Activated T-cell treated with anti-CD3 and anti-CD28 coated beads, Interleukin-2, amount 50 U/mL, for 4 hours (primary cell): ENCODE results near the gene NCMAP. TPM values are rescaled to one million over a fixed set of nuclear protein-coding genes. Genes with fewer than 3 reads are reported as not detected.
A peak's percentile ranks its signal among the peaks of the same experiment; 100 is the strongest.

Experiments
- ATAC-seq, 2 donors: fragments of 200-7000 bp; cut with Tn5 transposase; one replicate each; pipeline ENCODE4 v1.10.0; 2021
- DNase-seq: peaks from one replicate; pipeline ENCODE4 v3.0.0-alpha.2; 2020
- H3K27me3 Mint-ChIP-seq: one replicate; pipeline ENCODE4 v1.8.0; 2021; ENCODE audit warnings: low read depth, mixed read lengths
- H3K36me3 Mint-ChIP-seq: one replicate; pipeline ENCODE4 v1.8.0; 2022; ENCODE audit warnings: mixed read lengths; ENCODE audit not compliant: insufficient read depth
- H3K4me1 Mint-ChIP-seq: one replicate; pipeline ENCODE4 v1.8.0; 2021; ENCODE audit warnings: low read depth, mixed read lengths
- H3K4me3 Mint-ChIP-seq: one replicate; pipeline ENCODE4 v1.8.0; 2021; ENCODE audit warnings: mild to moderate bottlenecking, moderate library complexity, mixed read lengths
- H3K9me3 Mint-ChIP-seq: one replicate; pipeline ENCODE4 v1.8.0; 2021; ENCODE audit warnings: mixed read lengths
- total RNA-seq, 3 donors: library from RNA; stranded (reverse); gene quantifications; one replicate each; pipeline ENCODE4 v1.2.1, GENCODE V29; 2021

The NCMAP gene
- total RNA-seq, 3 donors from 2014 or later = 0.08 to 0.10 TPM; not detected in 1

DNA sequence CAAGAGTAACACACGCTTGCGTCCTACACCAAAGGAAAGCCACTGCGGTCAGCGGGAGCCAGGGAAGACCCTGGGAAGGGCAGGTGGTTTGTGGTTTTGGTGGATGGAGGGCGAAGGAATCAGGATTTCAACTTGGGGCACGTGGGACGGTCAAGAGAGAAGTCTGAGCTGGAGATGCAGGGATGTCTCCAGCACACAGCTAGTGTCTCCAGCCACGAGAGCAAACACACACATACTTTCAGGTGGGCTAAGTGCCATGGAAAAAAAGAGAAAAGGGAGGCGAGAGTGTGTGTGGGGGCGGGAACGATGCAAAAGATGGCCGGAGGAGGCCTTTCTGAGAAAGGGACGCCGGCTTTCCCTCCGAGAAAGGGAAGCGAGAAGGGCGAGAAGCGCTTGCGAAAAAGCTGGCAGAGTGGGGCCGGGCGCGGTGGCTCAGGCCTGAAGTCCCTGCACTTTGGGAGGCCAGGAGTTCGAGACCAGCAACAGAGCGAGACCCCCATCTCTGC lies 85.8 kb downstream of the NCMAP start:
- Mint-ChIP-seq H3K4me3 (peak overlapping the region; percentile 94), H3K27me3 (no peaks in the 10 kb centered on the region), H3K9me3 (no peaks in the 10 kb centered on the region), H3K4me1 (peaks cover 37% of the 10 kb centered on the region), H3K36me3 (peaks cover 14% of the 10 kb centered on the region)
- ATAC-seq (no peak), DNase-seq (peak; percentile 17)

DNA sequence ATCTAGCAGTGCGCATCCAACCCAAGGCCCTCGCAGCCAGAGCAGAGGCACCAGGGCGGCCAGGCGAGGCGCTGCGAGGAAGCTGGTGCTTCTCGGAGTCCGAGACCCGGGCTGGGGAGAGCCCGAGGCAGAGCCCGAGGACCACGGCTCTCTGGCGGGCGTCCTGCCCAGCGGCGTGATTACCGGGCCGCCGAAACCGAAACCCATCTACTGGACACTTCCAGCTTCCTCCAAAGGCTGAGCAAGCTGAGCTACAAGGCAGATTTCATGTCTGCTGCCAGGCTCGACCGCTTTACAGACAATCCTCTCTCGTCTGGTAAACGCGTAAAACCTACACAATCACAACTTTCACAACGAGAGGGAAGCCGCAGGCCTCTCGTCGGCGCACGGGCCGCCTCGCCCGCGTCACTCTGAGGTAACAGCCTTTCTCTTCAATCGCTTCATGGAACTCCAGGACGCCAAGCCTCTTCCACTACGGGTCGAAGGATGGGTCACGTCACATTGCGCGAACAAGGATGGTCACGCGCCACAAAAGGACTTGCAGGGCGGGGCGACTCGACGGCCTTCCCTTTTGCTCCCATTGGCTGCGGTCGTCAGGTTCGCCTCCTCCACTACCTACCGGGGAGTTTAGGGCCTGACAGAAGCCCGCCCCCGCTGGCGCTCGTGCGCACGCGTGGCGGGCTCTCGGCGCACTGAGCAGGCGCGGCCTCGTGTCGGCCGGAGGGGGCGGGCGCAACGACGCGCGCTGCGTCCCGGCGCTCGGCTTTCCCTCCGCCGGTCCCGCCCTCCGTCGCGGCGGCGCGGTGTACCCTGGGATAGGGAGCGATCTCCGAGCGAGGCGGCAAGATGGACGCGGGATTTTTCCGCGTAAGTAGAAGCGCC lies 86.8 kb downstream of the NCMAP start, which contains the start of gene SRRM1:
Gene SRRM1 (plus strand): TSS at position 822 of the 882 bp plus-strand sequence. CDS start 25 bp downstream, at position 847.
- H3K4me1 Mint-ChIP-seq = peaks cover 46% of the 10 kb centered on the region
- peak; percentile 91 for ATAC-seq
- H3K36me3 Mint-ChIP-seq = peaks cover 24% of the 10 kb centered on the region

DNA sequence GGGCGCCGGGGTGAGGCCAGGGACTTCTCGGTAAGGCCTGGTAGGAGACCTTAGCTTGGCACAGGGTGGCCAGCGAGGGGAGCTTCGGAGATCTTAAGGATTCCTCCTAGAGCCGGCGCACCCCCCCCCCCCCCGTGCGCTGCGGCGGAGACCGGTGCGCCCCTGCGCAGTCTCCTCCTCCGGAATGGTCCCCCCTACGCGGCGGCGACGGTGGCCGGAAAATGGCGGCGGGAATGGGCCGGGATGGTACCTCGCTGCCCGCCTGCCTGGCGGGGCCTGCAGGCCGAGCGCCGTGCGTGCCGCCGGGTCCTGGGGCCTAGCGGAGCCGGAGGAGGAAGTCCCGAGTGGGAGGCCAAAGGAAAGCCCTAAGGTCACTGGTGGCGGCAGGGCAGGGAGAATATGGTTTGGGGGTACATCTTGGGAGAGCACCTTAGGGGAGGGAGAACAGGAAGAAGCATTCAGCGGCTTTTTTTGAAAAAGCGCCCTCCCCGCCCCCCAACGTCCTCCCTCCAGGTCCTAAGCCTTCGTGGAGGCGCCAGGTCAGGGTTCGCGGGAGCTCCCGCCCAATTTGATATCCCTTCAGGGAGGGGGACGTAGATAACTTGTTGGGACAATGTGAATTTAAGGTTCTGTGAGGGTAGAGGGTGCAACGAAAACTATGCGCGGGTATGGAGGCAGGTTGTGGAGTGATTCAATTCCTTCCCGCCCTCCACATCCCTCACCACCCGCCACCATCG lies 87.6 kb downstream of the NCMAP start:
- Mint-ChIP-seq H3K9me3 (no peaks in the 10 kb centered on the region), H3K4me3 (peak overlapping the region; percentile 94), H3K4me1 (peaks cover 52% of the 10 kb centered on the region), H3K36me3 (peaks cover 32% of the 10 kb centered on the region), H3K27me3 (no peaks in the 10 kb centered on the region)
- DNase-seq (no peak), ATAC-seq (peak; percentile 44 to 47)

More for the DNA sequence above, 86.8 kb downstream of the NCMAP start, which contains the start of gene SRRM1:
- DNase-seq = peak; percentile 96
- Mint-ChIP-seq H3K27me3 (no peaks in the 10 kb centered on the region), H3K4me3 (peak within 1 kb of the TSS; percentile 94), H3K9me3 (no peaks in the 10 kb centered on the region)

DNA sequence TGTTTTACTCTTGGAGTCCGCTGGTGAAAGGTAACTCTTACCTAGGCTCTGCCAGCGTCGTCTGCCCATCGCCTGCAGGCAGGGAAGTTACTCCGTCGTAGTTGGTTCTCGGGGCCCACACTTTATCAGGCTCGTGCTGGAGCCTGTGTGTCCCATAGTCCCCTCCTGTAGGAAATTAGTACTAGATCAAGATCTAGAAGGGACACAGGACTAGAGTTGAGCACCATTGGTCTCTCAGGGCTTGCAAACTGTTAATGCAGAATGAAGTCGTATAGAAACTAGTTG lies 88.2 kb downstream of the NCMAP start:
- Mint-ChIP-seq H3K4me1 (peaks cover 54% of the 10 kb centered on the region), H3K9me3 (no peaks in the 10 kb centered on the region), H3K4me3 (peak overlapping the region; percentile 94), H3K27me3 (no peaks in the 10 kb centered on the region), H3K36me3 (peaks cover 37% of the 10 kb centered on the region)
- ATAC-seq (no peak), DNase-seq (no peak)

DNA sequence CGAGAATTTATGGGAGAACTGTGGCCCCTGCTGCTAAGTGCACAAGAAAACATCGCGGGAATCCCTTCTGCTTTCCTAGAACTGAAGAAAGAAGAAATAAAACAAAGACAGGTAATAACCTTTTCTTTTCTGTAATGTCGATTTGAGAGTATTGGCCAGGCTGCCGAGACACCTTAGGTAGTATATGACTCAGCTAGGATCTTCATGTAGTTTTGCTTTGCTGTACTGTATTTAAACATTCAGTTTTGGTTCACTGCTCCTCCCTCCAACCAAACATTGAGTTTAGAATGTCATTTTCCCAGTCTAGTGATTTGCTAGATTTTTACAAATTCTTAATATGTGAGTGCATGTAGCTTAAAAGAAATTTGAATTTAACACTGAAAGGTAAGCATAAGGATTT lies 93.0 kb downstream of the NCMAP start:
- ATAC-seq = peak in 1 of 2 donors; percentile 48
- H3K36me3 Mint-ChIP-seq = peaks cover 71% of the 10 kb centered on the region
- H3K27me3 Mint-ChIP-seq = no peaks in the 10 kb centered on the region
- H3K4me1 Mint-ChIP-seq = peaks cover 57% of the 10 kb centered on the region
- H3K4me3 Mint-ChIP-seq = no peak overlapping the region
- no peak for DNase-seq
- H3K9me3 Mint-ChIP-seq = no peaks in the 10 kb centered on the region

DNA sequence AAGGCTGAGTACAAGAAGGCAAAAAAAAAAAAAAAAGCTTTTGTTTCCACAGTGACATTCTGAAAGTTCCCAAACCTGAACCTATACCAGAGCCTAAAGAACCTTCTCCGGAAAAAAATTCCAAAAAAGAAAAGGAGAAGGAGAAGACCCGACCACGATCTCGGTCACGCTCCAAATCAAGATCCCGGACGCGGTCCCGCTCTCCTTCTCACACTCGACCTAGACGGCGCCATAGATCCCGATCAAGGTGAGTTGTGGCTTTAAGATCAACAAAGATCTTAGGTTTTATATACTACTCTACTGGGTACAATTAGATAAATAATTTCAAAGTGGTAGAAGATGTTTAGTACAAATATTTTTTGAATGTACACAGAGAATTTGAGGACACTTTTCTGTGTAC lies 96.5 kb downstream of the NCMAP start:
- H3K4me1 Mint-ChIP-seq = peaks cover 42% of the 10 kb centered on the region

DNA sequence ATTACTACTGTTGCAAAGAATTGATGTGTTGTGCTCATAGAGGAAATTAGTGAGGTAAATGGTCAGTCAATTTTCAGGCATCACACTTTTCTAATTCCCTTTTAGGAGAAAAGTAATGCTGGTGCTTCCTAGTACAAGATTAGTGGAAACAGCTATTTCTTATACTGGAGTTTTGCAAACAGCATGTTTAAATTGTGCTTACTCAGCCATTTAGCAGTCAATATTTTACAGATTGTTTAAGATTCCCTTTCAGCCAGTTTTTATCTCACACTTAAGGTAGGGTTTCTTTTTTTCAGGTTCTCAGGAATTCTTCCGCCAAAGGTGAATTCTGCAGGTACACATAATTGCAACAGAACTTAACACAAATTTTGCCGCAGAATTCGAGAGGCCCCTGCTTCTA lies 98.1 kb downstream of the NCMAP start:
- Mint-ChIP-seq H3K4me3 (no peak overlapping the region), H3K36me3 (peaks cover 67% of the 10 kb centered on the region), H3K9me3 (no peaks in the 10 kb centered on the region), H3K4me1 (peaks cover 36% of the 10 kb centered on the region), H3K27me3 (no peaks in the 10 kb centered on the region)
- DNase-seq (no peak), ATAC-seq (no peak)

More for the DNA sequence above, 96.5 kb downstream of the NCMAP start:
- ATAC-seq = no peak
- Mint-ChIP-seq H3K4me3 (no peak overlapping the region), H3K36me3 (peaks cover 78% of the 10 kb centered on the region), H3K27me3 (no peaks in the 10 kb centered on the region), H3K9me3 (no peaks in the 10 kb centered on the region)
- DNase-seq = no peak

DNA sequence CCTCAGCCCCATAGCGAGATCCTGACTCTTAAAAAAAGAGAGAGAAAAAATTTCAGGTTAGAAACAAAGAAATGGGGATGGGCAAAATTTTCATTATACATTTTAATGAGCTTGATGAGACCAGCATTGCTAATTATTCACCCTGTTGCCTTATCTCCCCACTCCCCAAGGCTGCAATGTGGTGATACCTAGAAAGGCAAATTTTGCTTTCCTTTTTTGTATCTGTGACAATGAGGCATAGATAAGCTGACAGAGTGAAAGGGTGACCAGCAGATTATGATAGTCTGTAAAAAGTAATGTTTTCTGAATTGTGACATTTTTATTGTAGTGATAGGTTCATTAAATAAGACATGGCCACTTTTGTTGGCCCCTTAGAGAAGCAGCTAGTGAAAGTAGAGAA lies 100.2 kb downstream of the NCMAP start:
- Mint-ChIP-seq H3K4me3 (no peak overlapping the region), H3K9me3 (no peaks in the 10 kb centered on the region), H3K36me3 (peaks cover 58% of the 10 kb centered on the region), H3K4me1 (peaks cover 37% of the 10 kb centered on the region), H3K27me3 (no peaks in the 10 kb centered on the region)
- DNase-seq = no peak
- ATAC-seq = no peak

DNA sequence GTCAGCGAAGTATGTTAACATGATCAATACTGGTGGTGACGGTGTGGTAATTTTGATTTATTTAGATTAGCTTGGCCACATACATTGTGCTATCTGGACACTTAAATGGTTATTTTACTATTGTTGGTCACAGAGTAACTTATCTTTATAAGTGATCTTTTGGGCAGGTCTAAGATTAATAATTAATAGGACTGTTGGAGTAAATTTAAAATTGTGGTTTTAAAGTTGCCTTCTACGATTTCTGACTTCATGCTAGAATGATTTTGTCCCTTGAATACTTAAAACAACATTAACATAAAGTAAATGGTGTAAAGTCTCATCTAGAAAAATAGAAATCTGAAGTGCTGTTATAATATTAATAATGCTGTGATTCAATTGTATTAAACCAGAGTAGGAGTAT lies 101.9 kb downstream of the NCMAP start:
- DNase-seq (no peak), ATAC-seq (no peak)
- Mint-ChIP-seq H3K9me3 (no peaks in the 10 kb centered on the region), H3K4me3 (no peak overlapping the region), H3K4me1 (peaks cover 32% of the 10 kb centered on the region), H3K27me3 (no peaks in the 10 kb centered on the region), H3K36me3 (peaks cover 53% of the 10 kb centered on the region)

Other genes starting within 250 kb of the NCMAP start
- gene GRHL3, start 236.7 kb upstream of the NCMAP start, total RNA-seq = not detected
- gene STPG1, start 142.3 kb upstream of the NCMAP start, total RNA-seq = 1 to 10 TPM; 3.2 to 4.2 (median 3.9) TPM
- 10 to 100 TPM; 24.0 to 31.8 (median 26.8) TPM for gene NIPAL3, start 140.3 kb upstream of the NCMAP start, total RNA-seq
- 10 to 100 TPM; 45.0 to 51.7 (median 47.4) TPM for gene RCAN3, start 53.3 kb upstream of the NCMAP start, total RNA-seq
- gene SRRM1, start 87.2 kb downstream of the NCMAP start, total RNA-seq = 100 to 1,000 TPM; 202 to 215 (median 202) TPM
- gene CLIC4, start 189.4 kb downstream of the NCMAP start, total RNA-seq = 10 to 100 TPM in 2 of 3 donors, 1 to 10 TPM in 1; 8.5 to 26.0 (median 12.3) TPM